ENCODE measurements around the gene PDIK1L.

PDIK1L gene

DNA sequence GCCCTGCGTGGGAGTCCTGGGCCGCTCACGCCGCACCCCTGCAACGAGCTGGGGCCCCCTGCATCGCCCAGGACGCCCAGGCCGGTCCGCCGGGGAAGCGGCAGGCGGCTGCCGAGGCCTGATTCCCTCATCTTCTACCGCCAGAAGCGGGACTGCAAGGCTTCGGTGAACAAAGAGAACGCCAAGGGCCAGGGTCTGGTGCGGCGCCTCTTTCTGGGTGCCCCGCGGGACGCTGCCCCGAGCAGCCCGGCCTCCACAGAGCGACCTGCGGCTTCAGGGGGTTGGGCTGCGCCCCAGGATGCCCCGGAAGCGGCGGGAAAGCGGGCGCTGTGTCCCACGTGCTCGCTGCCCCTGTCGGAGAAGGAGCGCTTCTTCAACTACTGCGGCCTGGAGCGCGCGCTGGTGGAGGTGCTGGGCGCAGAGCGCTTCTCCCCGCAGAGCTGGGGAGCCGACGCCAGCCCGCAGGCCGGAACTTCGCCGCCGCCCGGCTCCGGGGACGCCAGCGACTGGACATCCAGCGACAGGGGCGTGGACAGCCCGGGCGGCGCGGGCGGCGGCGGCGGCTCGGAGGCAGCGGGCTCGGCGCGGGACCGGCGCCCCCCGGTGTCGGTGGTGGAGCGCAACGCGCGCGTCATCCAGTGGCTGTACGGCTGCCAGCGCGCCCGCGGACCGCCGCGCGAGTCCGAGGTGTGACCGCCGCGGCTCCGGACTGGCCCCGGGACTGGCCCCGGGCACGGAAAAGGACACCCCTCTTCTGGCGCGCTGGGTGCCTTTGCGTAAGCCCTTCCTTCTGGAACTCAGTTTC is 50.0 kb downstream of the PDIK1L start:
- no peak for TF ChIP-seq GATA2 (IDR thresholded peaks at IDR 0.05; ENCODE audit: low read depth, low read length)
- TF ChIP-seq GATA3 (IDR thresholded peaks at IDR 0.05; ENCODE audit: low read depth, low read length), result no peak

- TF ChIP-seq GATA3 (IDR thresholded peaks at IDR 0.05; ENCODE audit: low read depth, low read length), result no peak
- TF ChIP-seq GATA2 (IDR thresholded peaks at IDR 0.05; ENCODE audit: low read depth, low read length), result no peak
Measured at GRCh38 chr1:26162220-26162709, 50.6 kb downstream of the PDIK1L start.

DNA sequence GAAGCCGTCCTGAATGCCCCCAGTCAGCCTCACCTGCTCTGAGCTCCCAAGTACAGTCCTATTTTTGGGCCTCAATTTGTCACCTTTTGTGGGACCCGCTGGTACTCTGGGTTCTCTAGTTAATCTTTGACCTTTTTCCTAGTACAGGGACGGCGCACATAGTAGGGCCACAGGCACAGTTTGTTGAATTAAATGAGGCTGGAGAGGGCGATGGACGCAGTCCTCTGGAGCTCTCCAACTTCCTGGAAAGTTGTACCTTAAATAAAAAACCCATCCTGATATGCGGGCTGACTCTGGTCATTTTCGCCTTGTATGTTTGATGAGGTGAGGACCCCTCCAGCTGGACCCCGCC is 52.0 kb downstream of the PDIK1L start:
- TF ChIP-seq GATA3 (IDR thresholded peaks at IDR 0.05; ENCODE audit: low read depth, low read length), result no peak
- no peak for TF ChIP-seq GATA2 (IDR thresholded peaks at IDR 0.05; ENCODE audit: low read depth, low read length)

DNA sequence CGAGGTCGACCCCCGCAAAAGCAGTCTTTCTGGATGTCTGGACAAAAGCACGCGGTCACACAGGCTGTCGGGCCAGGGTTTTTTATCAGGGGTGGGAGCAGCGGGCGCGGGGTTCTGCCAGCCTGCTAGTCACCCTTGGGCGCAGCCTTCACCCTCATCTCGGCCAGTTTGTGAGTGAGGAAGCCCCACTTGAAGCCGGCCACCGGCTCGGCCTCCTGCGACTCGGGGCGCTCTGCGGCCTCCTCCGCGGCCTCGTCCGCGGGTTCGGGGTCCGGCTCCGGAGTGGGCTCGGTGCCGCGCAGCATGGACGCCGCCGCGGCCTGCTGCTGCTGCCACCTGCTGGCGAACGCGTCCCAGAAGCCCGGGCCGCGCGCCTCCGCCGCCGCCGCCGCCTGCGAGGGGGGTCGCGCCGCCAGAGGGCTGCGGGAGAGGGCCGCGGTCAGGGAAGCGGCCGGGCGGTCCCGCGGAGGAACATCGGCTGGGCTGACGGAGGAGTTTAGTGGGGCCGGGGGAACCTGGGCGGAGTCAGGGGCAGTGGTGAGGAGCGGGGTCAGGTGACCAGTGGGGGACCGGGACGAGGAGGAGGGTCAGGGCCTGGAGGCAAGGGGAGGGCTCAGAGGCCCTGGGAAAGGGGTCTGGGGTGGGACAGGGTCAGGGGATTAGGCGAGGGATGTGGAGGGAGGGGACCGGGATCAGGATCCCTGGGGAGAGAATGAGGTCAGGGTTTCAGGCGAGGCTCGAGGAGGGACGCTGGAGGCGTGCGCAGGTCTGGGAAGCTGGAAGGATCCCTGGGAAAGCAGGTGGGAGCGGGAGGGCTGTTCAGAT is 52.6 kb downstream of the PDIK1L start:
- TF ChIP-seq GATA3 (IDR thresholded peaks at IDR 0.05; ENCODE audit: low read depth, low read length) (no peak), GATA2 (IDR thresholded peaks at IDR 0.05; ENCODE audit: low read depth, low read length) (no peak)

DNA sequence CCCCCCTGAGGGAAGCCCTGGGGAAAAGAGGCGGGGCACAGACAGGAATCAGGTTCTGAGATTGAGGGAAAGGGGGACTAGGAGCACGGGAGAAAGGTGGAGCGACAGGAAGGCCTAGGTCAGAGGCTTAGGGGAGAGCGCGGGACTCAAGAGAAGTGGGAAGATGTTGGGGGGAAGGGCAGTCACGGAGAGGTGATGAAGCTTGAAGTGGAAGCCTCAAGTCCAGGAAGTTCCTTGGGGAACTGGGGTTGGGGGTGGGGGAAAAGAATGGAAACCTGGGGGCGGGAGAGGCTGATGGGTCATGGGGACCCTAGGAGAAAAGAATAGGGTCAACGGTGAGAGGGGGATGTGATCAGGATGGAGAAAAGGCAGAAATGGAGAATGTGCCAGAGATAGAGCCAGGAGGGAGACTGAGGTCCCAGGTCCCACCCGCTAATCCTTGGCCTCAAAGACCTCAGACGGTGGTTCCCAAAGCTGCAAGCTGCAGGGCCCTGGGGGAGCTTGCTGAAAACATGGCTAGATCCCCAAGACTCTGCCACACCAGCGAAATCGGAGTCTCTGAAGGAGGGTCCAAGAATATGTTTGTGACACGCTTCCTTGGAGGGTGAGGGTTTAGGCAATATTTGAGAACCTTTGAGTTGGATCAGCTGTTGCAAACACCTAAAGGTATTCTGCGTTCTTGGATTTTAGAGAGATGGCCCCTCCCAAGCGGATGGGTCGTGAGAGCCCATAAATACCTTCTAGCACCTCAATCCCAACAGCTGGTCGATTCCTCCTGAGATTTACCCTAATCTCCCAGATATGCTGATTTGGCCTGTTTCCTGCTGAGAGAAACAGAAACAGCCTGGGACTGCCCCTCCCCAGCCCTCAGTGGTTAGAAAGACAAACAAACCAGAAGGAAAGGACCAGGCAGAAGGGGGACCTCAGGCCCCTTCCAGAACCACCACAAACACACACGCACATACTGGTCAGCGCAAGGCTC is 53.5 kb downstream of the PDIK1L start:
- TF ChIP-seq GATA3 (IDR thresholded peaks at IDR 0.05; ENCODE audit: low read depth, low read length) (no peak), GATA2 (IDR thresholded peaks at IDR 0.05; ENCODE audit: low read depth, low read length) (no peak)

- TF ChIP-seq GATA2 (IDR thresholded peaks at IDR 0.05; ENCODE audit: low read depth, low read length), result no peak
- TF ChIP-seq GATA3 (IDR thresholded peaks at IDR 0.05; ENCODE audit: low read depth, low read length), result no peak
Measured at GRCh38 chr1:26166719-26167281, 55.2 kb downstream of the PDIK1L start.

GRCh38 chr1:26168410-26169197 is 57.0 kb downstream of the PDIK1L start, which contains the start of gene C1orf232:
Gene C1orf232, minus strand, starts transcription at chr1:26168963. Its CDS starts 464 bp downstream, at chr1:26168499.
- TF ChIP-seq GATA3 (IDR thresholded peaks at IDR 0.05; ENCODE audit: low read depth, low read length) (no peak), GATA2 (IDR thresholded peaks at IDR 0.05; ENCODE audit: low read depth, low read length) (no peak)

GRCh38 chr1:26169198-26169554 is 57.6 kb downstream of the PDIK1L start:
- TF ChIP-seq GATA2 (IDR thresholded peaks at IDR 0.05; ENCODE audit: low read depth, low read length) (no peak), GATA3 (IDR thresholded peaks at IDR 0.05; ENCODE audit: low read depth, low read length) (no peak)

GRCh38 chr1:26169669-26170471 is 58.2 kb downstream of the PDIK1L start, which contains the start of gene ZNF593:
Gene ZNF593, plus strand, starts transcription at chr1:26169908. Its CDS starts 76 bp downstream, at chr1:26169984.
- TF ChIP-seq GATA3 (IDR thresholded peaks at IDR 0.05; ENCODE audit: low read depth, low read length) (no peak), GATA2 (IDR thresholded peaks at IDR 0.05; ENCODE audit: low read depth, low read length) (no peak)

GRCh38 chr1:26170472-26170821 is 58.8 kb downstream of the PDIK1L start:
- TF ChIP-seq GATA2 (IDR thresholded peaks at IDR 0.05; ENCODE audit: low read depth, low read length) (no peak), GATA3 (IDR thresholded peaks at IDR 0.05; ENCODE audit: low read depth, low read length) (no peak)

- TF ChIP-seq GATA3 (IDR thresholded peaks at IDR 0.05; ENCODE audit: low read depth, low read length) (no peak), GATA2 (IDR thresholded peaks at IDR 0.05; ENCODE audit: low read depth, low read length) (no peak)
Measured at GRCh38 chr1:26171084-26172072, 59.8 kb downstream of the PDIK1L start, which contains the start of gene ZNF593OS. Gene ZNF593OS, minus strand, starts transcription at chr1:26171832. Its CDS starts 171 bp downstream, at chr1:26171661.
